ACHN (cell line): ENCODE results near the gene WNT9B.
A peak's percentile ranks its signal among the peaks of the same experiment; 100 is the strongest.
"Not testable (repeated sequence)": the region's sequence is repeated elsewhere in the genome, so short reads cannot be mapped to it uniquely, and the experiment has no call there.

ENCODE experiments used
- DNase-seq: peaks from one replicate; pipeline ENCODE4 v3.0.0-alpha.2; 2015
- in situ Hi-C: cut with HindIII; loops from 2 replicates; pipeline ENCODE4 v1.10.0; 2017; ENCODE audit warnings: low sequenced_read_pairs, low pct_ligation_motif_present, low pct_unique_long_range_greater_than_20kb

Gene WNT9B

GRCh38 chr17:46894024-46894423, 42.6 kb downstream of the WNT9B start:
- in situ Hi-C loops, result no loop called here

GRCh38 chr17:46894476-46895151, 43.2 kb downstream of the WNT9B start:
- DNase-seq, result no peak
- in situ Hi-C loops, result no loop called here

More at GRCh38 chr17:46894024-46894423, 42.6 kb downstream of the WNT9B start:
- no peak for DNase-seq

GRCh38 chr17:46895171-46895570, 43.8 kb downstream of the WNT9B start:
- DNase-seq, result no peak
- in situ Hi-C loops, result no loop called here

GRCh38 chr17:46896991-46897390, 45.6 kb downstream of the WNT9B start:
- in situ Hi-C loops, result no loop called here
- DNase-seq, result no peak

GRCh38 chr17:46898364-46898763, 47.0 kb downstream of the WNT9B start:
- in situ Hi-C loops, result no loop called here
- no peak for DNase-seq

GRCh38 chr17:46898860-46899259, 47.5 kb downstream of the WNT9B start:
- DNase-seq, result no peak
- in situ Hi-C loops, result no loop called here

- in situ Hi-C loops, result no loop called here
These were observed 49.9 kb downstream of the WNT9B start for GRCh38 chr17:46901291-46901690.

GRCh38 chr17:46903762-46904672, 52.6 kb downstream of the WNT9B start:
- in situ Hi-C loops, result no loop called here
- no peak for DNase-seq

More at GRCh38 chr17:46901291-46901690, 49.9 kb downstream of the WNT9B start:
- no peak for DNase-seq

- in situ Hi-C loops, result no loop called here
- no peak for DNase-seq
These were observed 56.8 kb downstream of the WNT9B start for GRCh38 chr17:46908068-46908737.

- in situ Hi-C loops, result no loop called here
- no peak for DNase-seq
These were observed 59.0 kb downstream of the WNT9B start for GRCh38 chr17:46910179-46910927.

- in situ Hi-C loops, result no loop called here
- DNase-seq, result no peak
These were observed 59.9 kb downstream of the WNT9B start for GRCh38 chr17:46911311-46911710.

- in situ Hi-C loops, result no loop called here
- DNase-seq, result no peak
These were observed 64.2 kb downstream of the WNT9B start for GRCh38 chr17:46915596-46915995.

- in situ Hi-C loops, result no loop called here
- peak; percentile 39 for DNase-seq
These were observed 64.8 kb downstream of the WNT9B start for GRCh38 chr17:46916211-46916610.

GRCh38 chr17:46916623-46917022, 65.2 kb downstream of the WNT9B start:
- DNase-seq, result no peak
- in situ Hi-C loops, result no loop called here

- in situ Hi-C loops, result no loop called here
These were observed 65.7 kb downstream of the WNT9B start for GRCh38 chr17:46917041-46917440.

GRCh38 chr17:46917516-46917915, 66.1 kb downstream of the WNT9B start:
- in situ Hi-C loops, result no loop called here

More at GRCh38 chr17:46917041-46917440, 65.7 kb downstream of the WNT9B start:
- DNase-seq, result no peak

GRCh38 chr17:46921962-46922361, 70.6 kb downstream of the WNT9B start:
- in situ Hi-C loops, DNase-seq: not testable (repeated sequence)

More at GRCh38 chr17:46917516-46917915, 66.1 kb downstream of the WNT9B start:
- no peak for DNase-seq

- in situ Hi-C loops, result no loop called here
- no peak for DNase-seq
These were observed 71.1 kb downstream of the WNT9B start for GRCh38 chr17:46922487-46922803.
